Esophagus squamous epithelium (tissue), 5 donors: Measurements from ENCODE around the gene OGDH. TPM values are rescaled to one million over a fixed set of nuclear protein-coding genes. Genes with fewer than 3 reads are reported as not detected.

ENCODE experiments used
- DNase-seq: peaks from one replicate; lab custom pipeline; 2025; lab: John Stamatoyannopoulos, UW
- H3K27ac ChIP-seq, 4 donors: fragments of 200-600 bp; sonication (generic); one replicate each; pipeline ENCODE4 v1.5.1; 2016 to 2019; ENCODE audit warnings: mild to moderate bottlenecking in 1 of 4
- H3K27me3 ChIP-seq, 4 donors: fragments of 200-600 bp; sonication (generic); 1 replicate in 3 of 4; 2 replicates in 1 of 4; pipeline versions ENCODE4 v1.5.1 to v1.6.0; 2017 to 2021; ENCODE audit warnings: antibody characterized with exemption in 1 of 4
- H3K36me3 ChIP-seq, 3 donors: fragments of 200-600 bp; sonication (generic); one replicate each; pipeline ENCODE4 v1.5.1; 2016 to 2019
- H3K4me1 ChIP-seq, 3 donors: fragments of 200-600 bp; sonication (generic); one replicate each; pipeline ENCODE4 v1.5.1; 2017 to 2019
- H3K4me3 ChIP-seq, 4 donors: fragments of 200-600 bp; sonication (generic); 1 replicate in 3 of 4; 2 replicates in 1 of 4; pipeline ENCODE4 v1.5.1; 2016 to 2019; ENCODE audit warnings: mild to moderate bottlenecking in 2 of 4, moderate library complexity in 1 of 4
- H3K9me3 ChIP-seq, 3 donors: fragments of 200-600 bp; sonication (generic); one replicate each; pipeline ENCODE4 v1.5.1; 2016 to 2019
- POLR2A ChIP-seq, 4 donors: fragments of 450-650 bp; IDR thresholded peaks; one replicate each; pipeline ENCODE4 v1.6.1; 2017; ENCODE audit warnings: antibody characterized with exemption in 4 of 4, mild to moderate bottlenecking in 4 of 4, moderate library complexity in 3 of 4
- WGBS, 2 donors: methylation state at CpG; one replicate each; pipeline ENCODE4 v1.1.5; 2018; 5-methylcytosine and 5-hydroxymethylcytosine counted together
- intact Hi-C: fragments of 100-400 bp; cut with DNase I; formaldehyde crosslinking; loops from one replicate; pipeline ENCODE4 v1.15.0; 2022
- total RNA-seq, 4 donors: library from RNA; depleted of rRNA; stranded (reverse); fragments of >200 nt; gene quantifications; one replicate each; pipeline ENCODE4 v1.1.0, GENCODE V29; 2016
- TF ChIP-seq, protein P1 (sequence below), 6 experiments: fragments of 450-650 bp in 4 of 6; fragments of 200-600 bp in 2 of 6; sonication (generic) in 2 of 6; IDR thresholded peaks; one replicate each; pipeline ENCODE4 v1.5.1; 2016 to 2019; ENCODE audit warnings: antibody characterized with exemption in 6 of 6, mild to moderate bottlenecking in 4 of 6, moderate library complexity in 4 of 6
- donor health status: DM: yes; HTN: yes; CAD: no.

Gene OGDH
- total RNA-seq, 4 donors from 2014 or later = 68.9 to 102 (median 89.5) TPM

DNA sequence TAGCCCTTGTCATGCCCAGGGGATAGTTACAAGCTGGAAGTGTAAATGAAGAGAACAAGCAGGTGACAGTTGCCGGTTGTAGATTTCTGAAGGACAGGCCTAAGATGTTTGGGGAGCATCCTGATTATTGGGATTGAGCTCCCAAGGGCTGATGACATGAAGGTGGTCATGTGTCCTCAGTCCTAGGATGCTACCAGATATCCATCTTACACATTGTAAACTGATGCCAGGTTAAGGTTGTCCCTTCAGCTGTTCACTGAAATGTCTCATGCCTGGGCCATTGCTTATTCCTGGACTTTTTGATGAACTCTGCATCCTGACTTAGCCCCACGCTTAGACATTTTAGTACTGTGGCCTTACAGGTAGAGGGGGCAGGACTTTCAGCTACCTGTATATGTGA, 143.6 kb downstream of the OGDH start:
- Histone ChIP-seq H3K36me3 (peaks cover 0 to 23% (median 0%) of the 10 kb centered on the region in 3 donors), H3K27ac (peak overlapping the region in 3 of 4 donors; percentile 78 to 100 (median 99)), H3K4me1 (peaks cover 21 to 62% (median 32%) of the 10 kb centered on the region in 3 donors), H3K4me3 (peak overlapping the region in 3 of 4 donors; percentile 75 to 99 (median 78)), H3K27me3 (no peaks in the 10 kb centered on the region), H3K9me3 (no peaks in the 10 kb centered on the region)
- intact Hi-C loops = loop anchor here (10.0 kb wide), 1 partner anchor 155 kb away; no protein-coding TSS in a partner anchor
- WGBS, 2 donors = 55 to 96% methylated on average over 2 of the region's 2 CpGs
- TF ChIP-seq, protein P1, sequence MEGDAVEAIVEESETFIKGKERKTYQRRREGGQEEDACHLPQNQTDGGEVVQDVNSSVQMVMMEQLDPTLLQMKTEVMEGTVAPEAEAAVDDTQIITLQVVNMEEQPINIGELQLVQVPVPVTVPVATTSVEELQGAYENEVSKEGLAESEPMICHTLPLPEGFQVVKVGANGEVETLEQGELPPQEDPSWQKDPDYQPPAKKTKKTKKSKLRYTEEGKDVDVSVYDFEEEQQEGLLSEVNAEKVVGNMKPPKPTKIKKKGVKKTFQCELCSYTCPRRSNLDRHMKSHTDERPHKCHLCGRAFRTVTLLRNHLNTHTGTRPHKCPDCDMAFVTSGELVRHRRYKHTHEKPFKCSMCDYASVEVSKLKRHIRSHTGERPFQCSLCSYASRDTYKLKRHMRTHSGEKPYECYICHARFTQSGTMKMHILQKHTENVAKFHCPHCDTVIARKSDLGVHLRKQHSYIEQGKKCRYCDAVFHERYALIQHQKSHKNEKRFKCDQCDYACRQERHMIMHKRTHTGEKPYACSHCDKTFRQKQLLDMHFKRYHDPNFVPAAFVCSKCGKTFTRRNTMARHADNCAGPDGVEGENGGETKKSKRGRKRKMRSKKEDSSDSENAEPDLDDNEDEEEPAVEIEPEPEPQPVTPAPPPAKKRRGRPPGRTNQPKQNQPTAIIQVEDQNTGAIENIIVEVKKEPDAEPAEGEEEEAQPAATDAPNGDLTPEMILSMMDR (IDR thresholded peaks at IDR 0.05) = no peak
- no peak for DNase-seq

DNA sequence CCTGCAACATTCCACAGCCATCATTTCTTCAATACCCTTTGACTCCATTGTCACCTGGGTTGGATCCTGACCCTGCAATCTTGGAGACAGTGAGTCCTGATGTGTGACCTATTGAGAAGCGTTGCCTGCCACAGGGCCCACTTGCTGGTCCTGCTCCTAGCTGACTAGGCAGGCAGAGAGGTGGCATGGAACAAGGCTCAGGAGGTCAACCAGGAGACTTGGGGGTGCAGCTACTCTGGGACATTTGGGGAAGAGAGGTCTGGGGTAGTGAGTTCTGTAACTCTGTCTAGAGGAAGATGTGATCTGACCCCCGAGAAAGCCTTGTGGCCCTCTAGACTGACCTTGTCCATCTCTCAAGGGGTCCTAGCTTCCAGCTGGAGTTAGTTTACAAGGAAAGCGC, 144.0 kb downstream of the OGDH start:
- WGBS, 2 donors = 63 to 94% methylated on average over 2 of the region's 3 CpGs
- no peak for DNase-seq
- Histone ChIP-seq H3K27ac (peak overlapping the region in 2 of 4 donors; percentile 6 to 99), H3K9me3 (no peaks in the 10 kb centered on the region), H3K36me3 (peaks cover 0 to 23% (median 0%) of the 10 kb centered on the region in 3 donors), H3K27me3 (no peaks in the 10 kb centered on the region), H3K4me1 (peaks cover 25 to 66% (median 36%) of the 10 kb centered on the region in 3 donors), H3K4me3 (peak overlapping the region in 1 of 4 donors; percentile 99)
- TF ChIP-seq POLR2A (IDR thresholded peaks at IDR 0.05) = no peak
- TF ChIP-seq, protein P1 (IDR thresholded peaks at IDR 0.05) = no peak
- intact Hi-C loops = loop anchor here (10.0 kb wide), 1 partner anchor 156 kb away; no protein-coding TSS in a partner anchor

DNA sequence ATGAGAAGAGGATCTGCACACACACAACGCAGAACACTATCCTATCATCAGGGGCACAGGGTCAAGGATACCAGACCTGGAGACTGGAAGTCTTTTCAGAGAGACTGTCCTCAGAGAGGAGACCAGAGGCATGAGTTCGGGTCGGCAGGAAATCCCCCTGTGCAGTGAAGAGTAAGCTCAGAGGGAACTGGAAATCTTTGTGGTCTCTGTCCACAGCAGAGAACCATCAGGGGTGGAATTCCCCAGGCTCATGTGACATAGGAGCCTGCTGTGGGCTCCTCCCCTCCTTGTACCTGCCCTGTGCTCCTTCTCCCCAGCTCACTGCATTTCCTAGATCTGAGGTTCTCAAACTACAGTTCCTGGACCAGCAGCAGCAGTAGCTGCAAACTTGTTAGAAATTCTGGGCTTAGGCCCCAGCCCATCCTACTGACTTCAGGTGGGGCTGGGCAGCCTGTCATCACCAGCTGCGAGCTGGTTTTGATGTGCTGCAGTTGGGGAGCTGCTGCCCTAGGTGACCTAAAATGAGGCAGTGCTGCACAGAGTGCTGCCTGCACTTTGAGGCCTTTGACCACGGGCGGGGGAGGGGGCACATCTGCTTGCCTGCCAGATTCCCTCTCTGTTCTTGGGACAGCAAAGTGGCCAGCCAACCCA, 144.6 kb downstream of the OGDH start:
- intact Hi-C loops = loop anchor here (10.0 kb wide), 1 partner anchor 156 kb away; no protein-coding TSS in a partner anchor
- no peak for DNase-seq
- WGBS, 2 donors = 60 to 62% methylated on average over 2 to 5 of the region's 6 CpGs
- no peaks in the 10 kb centered on the region for H3K9me3 ChIP-seq
- TF ChIP-seq, protein P1 (IDR thresholded peaks at IDR 0.05) = no peak
- TF ChIP-seq POLR2A (IDR thresholded peaks at IDR 0.05) = no peak
- no peaks in the 10 kb centered on the region for H3K27me3 ChIP-seq
- H3K4me3 ChIP-seq = no peak overlapping the region
- peaks cover 0 to 23% (median 0%) of the 10 kb centered on the region in 3 donors for H3K36me3 ChIP-seq
- peaks cover 31 to 72% (median 42%) of the 10 kb centered on the region in 3 donors for H3K4me1 ChIP-seq
- peak overlapping the region in 1 of 4 donors; percentile 6 for H3K27ac ChIP-seq

DNA sequence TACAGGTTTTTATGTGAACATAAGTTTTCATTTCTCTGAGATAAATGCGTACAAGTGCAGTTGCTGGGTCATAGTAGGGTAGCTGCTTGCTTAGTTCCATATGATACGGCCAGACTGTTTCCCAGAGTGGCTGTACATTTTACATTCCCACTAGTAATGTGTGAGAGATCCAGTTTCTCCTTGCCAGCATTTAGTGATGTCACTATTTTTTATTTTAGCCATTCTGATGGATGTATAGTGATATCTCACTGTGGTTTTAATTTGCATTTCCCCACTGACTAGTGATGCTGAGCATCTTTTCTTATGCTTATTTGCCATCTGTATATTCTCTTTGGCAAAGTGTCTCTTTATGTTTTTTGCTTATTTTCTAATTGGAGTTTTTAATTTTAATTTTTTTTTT, 146.4 kb downstream of the OGDH start:
- no peak for TF ChIP-seq POLR2A (IDR thresholded peaks at IDR 0.05)
- TF ChIP-seq, protein P1 (IDR thresholded peaks at IDR 0.05) = no peak
- intact Hi-C loops = loop anchor here (10.0 kb wide), 1 partner anchor 158 kb away; no protein-coding TSS in a partner anchor
- peaks cover 32 to 84% (median 53%) of the 10 kb centered on the region in 3 donors for H3K4me1 ChIP-seq
- no peaks in the 10 kb centered on the region for H3K9me3 ChIP-seq
- H3K27me3 ChIP-seq = no peaks in the 10 kb centered on the region
- no peak overlapping the region for H3K27ac ChIP-seq
- peaks cover 1 to 40% (median 11%) of the 10 kb centered on the region in 3 donors for H3K36me3 ChIP-seq
- no peak overlapping the region for H3K4me3 ChIP-seq
- 88 to 92% methylated on average over 2 of the region's 2 CpGs for WGBS, 2 donors
- DNase-seq = no peak
